Measurements from ENCODE around the gene ZBTB34.

ZBTB34 gene

GRCh38 chr9:126904586-126904985 lies 44.1 kb downstream of the ZBTB34 start:
- TF ChIP-seq CEBPB (IDR thresholded peaks at IDR 0.05), result no peak
- TF ChIP-seq EP300 (IDR thresholded peaks at IDR 0.05; ENCODE audit: borderline replicate concordance), result no peak
- TF ChIP-seq TCF12 (IDR thresholded peaks at IDR 0.05; ENCODE audit: low read depth), result no peak
- TF ChIP-seq RAD21 (IDR thresholded peaks at IDR 0.05; ENCODE audit: low read depth), result no peak
- no peak for TF ChIP-seq TAF1 (IDR thresholded peaks at IDR 0.05; ENCODE audit: low read depth)
- no peak for TF ChIP-seq MAX (IDR thresholded peaks at IDR 0.05)
- no peak for TF ChIP-seq ZBTB7A (IDR thresholded peaks at IDR 0.05; ENCODE audit: low read depth)

- TF ChIP-seq, protein P1, sequence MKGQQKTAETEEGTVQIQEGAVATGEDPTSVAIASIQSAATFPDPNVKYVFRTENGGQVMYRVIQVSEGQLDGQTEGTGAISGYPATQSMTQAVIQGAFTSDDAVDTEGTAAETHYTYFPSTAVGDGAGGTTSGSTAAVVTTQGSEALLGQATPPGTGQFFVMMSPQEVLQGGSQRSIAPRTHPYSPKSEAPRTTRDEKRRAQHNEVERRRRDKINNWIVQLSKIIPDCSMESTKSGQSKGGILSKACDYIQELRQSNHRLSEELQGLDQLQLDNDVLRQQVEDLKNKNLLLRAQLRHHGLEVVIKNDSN (IDR thresholded peaks at IDR 0.05), result no peak
- TF ChIP-seq ZBTB7A (IDR thresholded peaks at IDR 0.05; ENCODE audit: low read depth) (no peak), NFIC (IDR thresholded peaks at IDR 0.05) (no peak), TAF1 (IDR thresholded peaks at IDR 0.05; ENCODE audit: low read depth) (no peak)
These were observed 45.7 kb downstream of the ZBTB34 start for GRCh38 chr9:126906091-126906490.

DNA sequence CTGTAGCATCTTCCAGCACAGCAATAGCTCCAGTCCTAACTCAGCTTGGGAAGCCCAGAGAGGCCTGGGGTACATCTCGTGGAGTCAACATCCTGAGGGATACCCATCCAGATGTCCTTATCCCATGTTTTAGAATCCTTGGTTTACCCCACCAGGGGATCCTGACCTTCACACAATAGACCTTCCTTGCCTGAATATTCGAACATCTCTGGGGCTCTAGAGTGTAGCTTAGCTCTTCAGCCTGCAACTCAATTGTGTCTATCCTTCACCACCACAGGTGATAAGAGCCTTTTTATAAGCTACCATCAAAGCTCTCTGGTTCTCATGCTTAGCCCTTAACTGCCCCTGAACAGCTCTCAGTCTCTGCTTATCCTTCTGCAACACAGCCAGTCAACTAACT lies 46.6 kb downstream of the ZBTB34 start:
- TF ChIP-seq CEBPB (IDR thresholded peaks at IDR 0.05) (no peak), TEAD4 (IDR thresholded peaks at IDR 0.05) (no peak), CREB1 (IDR thresholded peaks at IDR 0.05; ENCODE audit: low read depth) (no peak), YY1 (IDR thresholded peaks at IDR 0.05; ENCODE audit: low read depth) (no peak), MAX (IDR thresholded peaks at IDR 0.05) (no peak), RAD21 (IDR thresholded peaks at IDR 0.05; ENCODE audit: low read depth) (no peak), NFIC (IDR thresholded peaks at IDR 0.05) (no peak), EP300 (IDR thresholded peaks at IDR 0.05; ENCODE audit: borderline replicate concordance) (no peak)
- TF ChIP-seq, protein P1 (IDR thresholded peaks at IDR 0.05), result no peak

DNA sequence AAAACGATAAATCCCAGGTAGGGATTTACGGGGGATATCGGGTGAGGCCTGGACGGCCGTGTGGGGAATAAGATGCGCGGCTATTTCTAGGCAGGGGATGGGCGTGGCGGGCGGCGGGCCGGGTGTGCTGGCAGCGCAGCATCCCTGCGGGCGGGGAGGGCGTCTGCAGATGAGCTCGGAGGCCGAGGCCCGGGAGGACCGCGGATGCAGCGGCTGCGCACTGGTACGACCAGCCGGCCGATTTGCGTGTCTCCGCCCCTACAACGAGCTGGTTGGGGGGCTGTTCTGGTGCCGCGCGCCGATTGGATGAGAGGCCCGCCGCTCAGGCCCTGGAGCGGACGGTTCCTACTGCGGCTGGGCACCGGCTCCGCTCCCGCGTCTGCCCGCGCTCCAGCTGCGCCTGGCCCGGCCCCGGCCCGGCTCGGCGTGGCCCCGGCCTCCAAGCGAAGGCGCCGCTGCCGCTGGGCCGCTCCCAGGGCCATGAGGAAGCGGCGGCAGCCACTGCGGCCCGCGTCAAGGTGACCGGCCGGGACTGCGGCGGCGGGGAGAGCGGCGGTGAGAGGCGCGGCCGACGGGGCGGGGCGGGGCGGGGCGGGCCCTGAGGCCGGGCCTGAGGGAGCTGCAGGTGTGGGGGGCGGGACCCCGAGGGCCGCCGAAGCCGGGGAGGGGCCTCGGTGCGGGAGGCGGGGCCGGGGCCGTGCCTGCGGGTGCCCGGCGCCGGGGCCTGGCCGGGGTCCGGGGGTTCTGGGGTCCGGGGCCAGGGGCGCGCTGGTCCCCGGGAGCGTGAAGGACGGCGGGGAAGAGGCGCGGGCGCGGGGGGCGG lies 54.2 kb downstream of the ZBTB34 start, which contains the start of gene RALGPS1:
Gene RALGPS1, plus strand, starts transcription at position 325 of the 823 bp plus-strand sequence. CDS start 47,508 bp downstream, outside the sequence.
- TF ChIP-seq ZBTB7A (IDR thresholded peaks at IDR 0.05; ENCODE audit: low read depth) (no peak), FOXM1 (IDR thresholded peaks at IDR 0.05; ENCODE audit: borderline replicate concordance, low read depth) (no peak), EP300 (IDR thresholded peaks at IDR 0.05; ENCODE audit: borderline replicate concordance) (no peak), MAX (IDR thresholded peaks at IDR 0.05) (peak; percentile 40; the same call in 1 of the 2 replicates), YY1 (IDR thresholded peaks at IDR 0.05; ENCODE audit: low read depth) (no peak), CEBPB (IDR thresholded peaks at IDR 0.05) (no peak)
- TF ChIP-seq, protein P1 (IDR thresholded peaks at IDR 0.05), result no peak
- TF ChIP-seq, protein P2, sequence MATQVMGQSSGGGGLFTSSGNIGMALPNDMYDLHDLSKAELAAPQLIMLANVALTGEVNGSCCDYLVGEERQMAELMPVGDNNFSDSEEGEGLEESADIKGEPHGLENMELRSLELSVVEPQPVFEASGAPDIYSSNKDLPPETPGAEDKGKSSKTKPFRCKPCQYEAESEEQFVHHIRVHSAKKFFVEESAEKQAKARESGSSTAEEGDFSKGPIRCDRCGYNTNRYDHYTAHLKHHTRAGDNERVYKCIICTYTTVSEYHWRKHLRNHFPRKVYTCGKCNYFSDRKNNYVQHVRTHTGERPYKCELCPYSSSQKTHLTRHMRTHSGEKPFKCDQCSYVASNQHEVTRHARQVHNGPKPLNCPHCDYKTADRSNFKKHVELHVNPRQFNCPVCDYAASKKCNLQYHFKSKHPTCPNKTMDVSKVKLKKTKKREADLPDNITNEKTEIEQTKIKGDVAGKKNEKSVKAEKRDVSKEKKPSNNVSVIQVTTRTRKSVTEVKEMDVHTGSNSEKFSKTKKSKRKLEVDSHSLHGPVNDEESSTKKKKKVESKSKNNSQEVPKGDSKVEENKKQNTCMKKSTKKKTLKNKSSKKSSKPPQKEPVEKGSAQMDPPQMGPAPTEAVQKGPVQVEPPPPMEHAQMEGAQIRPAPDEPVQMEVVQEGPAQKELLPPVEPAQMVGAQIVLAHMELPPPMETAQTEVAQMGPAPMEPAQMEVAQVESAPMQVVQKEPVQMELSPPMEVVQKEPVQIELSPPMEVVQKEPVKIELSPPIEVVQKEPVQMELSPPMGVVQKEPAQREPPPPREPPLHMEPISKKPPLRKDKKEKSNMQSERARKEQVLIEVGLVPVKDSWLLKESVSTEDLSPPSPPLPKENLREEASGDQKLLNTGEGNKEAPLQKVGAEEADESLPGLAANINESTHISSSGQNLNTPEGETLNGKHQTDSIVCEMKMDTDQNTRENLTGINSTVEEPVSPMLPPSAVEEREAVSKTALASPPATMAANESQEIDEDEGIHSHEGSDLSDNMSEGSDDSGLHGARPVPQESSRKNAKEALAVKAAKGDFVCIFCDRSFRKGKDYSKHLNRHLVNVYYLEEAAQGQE (IDR thresholded peaks at IDR 0.05; ENCODE audit: low read depth), result no peak

GRCh38 chr9:126915281-126915816 lies 54.9 kb downstream of the ZBTB34 start:
- no peak for TF ChIP-seq YY1 (IDR thresholded peaks at IDR 0.05; ENCODE audit: low read depth)
- no peak for TF ChIP-seq TCF12 (IDR thresholded peaks at IDR 0.05; ENCODE audit: low read depth)
- TF ChIP-seq FOXM1 (IDR thresholded peaks at IDR 0.05; ENCODE audit: borderline replicate concordance, low read depth), result no peak
- no peak for TF ChIP-seq TAF1 (IDR thresholded peaks at IDR 0.05; ENCODE audit: low read depth)
- TF ChIP-seq, protein P2 (IDR thresholded peaks at IDR 0.05; ENCODE audit: low read depth), result no peak
- no peak for TF ChIP-seq CREB1 (IDR thresholded peaks at IDR 0.05; ENCODE audit: low read depth)
- no peak for TF ChIP-seq RAD21 (IDR thresholded peaks at IDR 0.05; ENCODE audit: low read depth)
- TF ChIP-seq CEBPB (IDR thresholded peaks at IDR 0.05), result no peak
- TF ChIP-seq, protein P1 (IDR thresholded peaks at IDR 0.05), result no peak
- TF ChIP-seq TEAD4 (IDR thresholded peaks at IDR 0.05), result no peak
- TF ChIP-seq EGR1 (IDR thresholded peaks at IDR 0.05), result no peak
